Neuron (in vitro differentiated cells): ENCODE results near the gene STMN1.
A peak's percentile ranks its signal among the peaks of the same experiment; 100 is the strongest.
"Not testable (repeated sequence)": the region's sequence is repeated elsewhere in the genome, so short reads cannot be mapped to it uniquely, and the experiment has no call there.

Experiments
- H2AFZ ChIP-seq: one replicate; pipeline ENCODE4 v1.6.1; 2013; ENCODE audit warnings: low read depth, mild to moderate bottlenecking, inconsistent platforms, low read length, moderate library complexity
- H3K27me3 ChIP-seq: one replicate; pipeline ENCODE4 v1.6.1; 2013; ENCODE audit warnings: low read length; ENCODE audit not compliant: insufficient read depth
- H3K36me3 ChIP-seq: one replicate; pipeline ENCODE4 v1.6.1; 2013; ENCODE audit warnings: low read length; ENCODE audit not compliant: insufficient read depth
- H3K4me1 ChIP-seq: one replicate; pipeline ENCODE4 v1.6.1; 2013; ENCODE audit warnings: low read length; ENCODE audit not compliant: insufficient read depth
- H3K4me3 ChIP-seq: 2 replicates; pipeline ENCODE4 v1.5.1; 2013; ENCODE audit warnings: mild to moderate bottlenecking, low read length, moderate library complexity
- H3K9me3 ChIP-seq: one replicate; pipeline ENCODE4 v1.6.1; 2013; ENCODE audit warnings: low read length

STMN1 gene

GRCh38 chr1:25905680-25906643 is at the start of gene STMN1:
Gene STMN1, minus strand, starts transcription at chr1:25906419. Its CDS starts 1,743 bp downstream, at chr1:25904676.
- H3K27me3 ChIP-seq = no peaks in the 10 kb centered on the region
- peaks cover 59% of the 10 kb centered on the region for H3K4me1 ChIP-seq
- H3K9me3 ChIP-seq = no peaks in the 10 kb centered on the region
- peak within 1 kb of the TSS; percentile 79 for H3K4me3 ChIP-seq
- H3K36me3 ChIP-seq = peaks cover 30% of the 10 kb centered on the region
- H2AFZ ChIP-seq = peak within 1 kb of the TSS; percentile 36

GRCh38 chr1:25955553-25955952 is 49.3 kb upstream of the STMN1 start:
- Histone ChIP-seq H3K4me3 (no peak overlapping the region), H3K27me3 (no peaks in the 10 kb centered on the region), H3K36me3 (peaks cover 23% of the 10 kb centered on the region)

GRCh38 chr1:25954282-25954938 is 48.2 kb upstream of the STMN1 start:
- peaks cover 5% of the 10 kb centered on the region for H3K4me1 ChIP-seq
- no peak overlapping the region for H3K4me3 ChIP-seq
- H3K27me3 ChIP-seq = no peaks in the 10 kb centered on the region
- peaks cover 13% of the 10 kb centered on the region for H3K9me3 ChIP-seq
- H3K36me3 ChIP-seq = peaks cover 14% of the 10 kb centered on the region
- no peak overlapping the region for H2AFZ ChIP-seq

More at GRCh38 chr1:25955553-25955952, 49.3 kb upstream of the STMN1 start:
- Histone ChIP-seq H2AFZ (no peak overlapping the region), H3K4me1 (peaks cover 5% of the 10 kb centered on the region), H3K9me3 (peaks cover 13% of the 10 kb centered on the region)

- Histone ChIP-seq H3K36me3 (peaks cover 3% of the 10 kb centered on the region), H3K4me3 (no peak overlapping the region), H3K27me3 (no peaks in the 10 kb centered on the region), H3K4me1 (peaks cover 5% of the 10 kb centered on the region), H3K9me3 (peaks cover 6% of the 10 kb centered on the region), H2AFZ (no peak overlapping the region)
These were observed 46.7 kb upstream of the STMN1 start for GRCh38 chr1:25952841-25953401.

GRCh38 chr1:25948641-25949040 is 42.4 kb upstream of the STMN1 start:
- Histone ChIP-seq H3K9me3 (no peaks in the 10 kb centered on the region), H3K4me3 (no peak overlapping the region), H3K36me3 (no peaks in the 10 kb centered on the region), H2AFZ (no peak overlapping the region), H3K27me3 (no peaks in the 10 kb centered on the region), H3K4me1 (peaks cover 9% of the 10 kb centered on the region)

GRCh38 chr1:25947027-25947426 is 40.8 kb upstream of the STMN1 start:
- peaks cover 2% of the 10 kb centered on the region for H3K9me3 ChIP-seq
- H3K4me3 ChIP-seq = no peak overlapping the region

GRCh38 chr1:25945761-25946160 is 39.5 kb upstream of the STMN1 start:
- H2AFZ ChIP-seq = no peak overlapping the region
- H3K4me1 ChIP-seq = peaks cover 3% of the 10 kb centered on the region
- no peaks in the 10 kb centered on the region for H3K27me3 ChIP-seq
- no peaks in the 10 kb centered on the region for H3K36me3 ChIP-seq
- H3K9me3 ChIP-seq = peaks cover 2% of the 10 kb centered on the region
- no peak overlapping the region for H3K4me3 ChIP-seq

More at GRCh38 chr1:25947027-25947426, 40.8 kb upstream of the STMN1 start:
- Histone ChIP-seq H3K36me3 (no peaks in the 10 kb centered on the region), H3K4me1 (peaks cover 3% of the 10 kb centered on the region), H2AFZ (no peak overlapping the region), H3K27me3 (no peaks in the 10 kb centered on the region)

GRCh38 chr1:25944986-25945385 is 38.8 kb upstream of the STMN1 start:
- H3K36me3 ChIP-seq = no peaks in the 10 kb centered on the region
- H3K4me3 ChIP-seq = no peak overlapping the region
- H3K9me3 ChIP-seq = peaks cover 2% of the 10 kb centered on the region
- no peak overlapping the region for H2AFZ ChIP-seq
- H3K27me3 ChIP-seq = no peaks in the 10 kb centered on the region
- peaks cover 3% of the 10 kb centered on the region for H3K4me1 ChIP-seq

GRCh38 chr1:25943511-25943910 is 37.3 kb upstream of the STMN1 start:
- not testable (repeated sequence) for H3K4me3 ChIP-seq, H3K4me1 ChIP-seq, H3K9me3 ChIP-seq, H3K36me3 ChIP-seq, H2AFZ ChIP-seq, H3K27me3 ChIP-seq

GRCh38 chr1:25936947-25937346 is 30.7 kb upstream of the STMN1 start:
- Histone ChIP-seq H3K4me3 (no peak overlapping the region), H2AFZ (no peak overlapping the region), H3K27me3 (no peaks in the 10 kb centered on the region), H3K4me1 (peaks cover 15% of the 10 kb centered on the region), H3K9me3 (no peaks in the 10 kb centered on the region), H3K36me3 (no peaks in the 10 kb centered on the region)

- no peaks in the 10 kb centered on the region for H3K27me3 ChIP-seq
- no peak overlapping the region for H2AFZ ChIP-seq
- no peak overlapping the region for H3K4me3 ChIP-seq
- no peaks in the 10 kb centered on the region for H3K9me3 ChIP-seq
- no peaks in the 10 kb centered on the region for H3K36me3 ChIP-seq
- H3K4me1 ChIP-seq = peaks cover 19% of the 10 kb centered on the region
These were observed 27.5 kb upstream of the STMN1 start for GRCh38 chr1:25933479-25934365.

GRCh38 chr1:25932811-25933400 is 26.7 kb upstream of the STMN1 start:
- not testable (repeated sequence) for H2AFZ ChIP-seq, H3K27me3 ChIP-seq, H3K9me3 ChIP-seq, H3K36me3 ChIP-seq, H3K4me3 ChIP-seq
- H3K4me1 ChIP-seq = peaks cover 27% of the 10 kb centered on the region
